LoVo (cell line): Measurements from ENCODE around the gene DEFB113.
"Not testable (repeated sequence)": the region's sequence is repeated elsewhere in the genome, so short reads cannot be mapped to it uniquely, and the experiment has no call there.

Experiments used
- DNase-seq: peaks from one replicate; pipeline ENCODE4 v3.0.0-alpha.2; 2016; ENCODE audit warnings: low spot score

DEFB113 gene, protein sequence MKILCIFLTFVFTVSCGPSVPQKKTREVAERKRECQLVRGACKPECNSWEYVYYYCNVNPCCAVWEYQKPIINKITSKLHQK

DNA sequence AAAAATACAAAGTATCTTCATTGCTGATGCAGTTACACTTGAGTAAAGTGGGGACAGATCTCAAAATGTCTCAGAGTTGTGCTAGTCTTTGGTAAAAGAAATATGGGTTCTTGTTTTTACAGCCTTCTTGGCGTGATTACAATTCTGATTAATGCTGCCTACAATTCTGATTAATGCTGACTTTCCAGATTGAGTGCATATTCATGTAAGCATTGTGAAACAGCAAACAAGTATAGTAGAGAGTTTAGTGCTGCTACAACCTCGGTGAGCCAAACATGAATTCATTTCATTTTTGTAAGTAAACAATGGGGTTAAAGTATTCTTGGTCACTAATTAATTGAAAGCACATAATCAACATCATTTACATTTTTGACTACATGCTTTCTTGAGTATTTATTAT, at the start of gene DEFB113:
TSS of gene DEFB113 (minus strand) at position 21 of the 400 bp plus-strand sequence. CDS start at position 21, 0 bp downstream.
- no peak for DNase-seq

DNA sequence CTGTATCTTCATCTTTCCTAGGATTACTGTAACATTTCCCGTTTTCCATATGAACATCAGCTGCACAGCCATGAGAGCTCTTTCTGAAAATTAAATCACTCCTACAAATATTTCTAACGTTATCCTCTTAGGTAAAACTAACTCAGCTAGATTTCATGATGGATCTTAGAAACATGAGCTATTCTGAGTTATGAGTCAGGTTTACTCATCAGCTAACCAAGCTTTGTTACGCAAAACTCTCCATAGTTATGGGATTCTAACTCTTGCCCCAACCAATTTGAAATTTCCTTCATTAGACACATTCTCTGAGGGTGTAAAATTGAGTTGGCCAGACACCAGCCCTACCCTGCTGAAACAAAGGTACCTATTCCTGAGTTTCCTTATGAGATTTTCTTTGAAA, 38.4 kb upstream of the DEFB113 start:
- no peak for DNase-seq

DNA sequence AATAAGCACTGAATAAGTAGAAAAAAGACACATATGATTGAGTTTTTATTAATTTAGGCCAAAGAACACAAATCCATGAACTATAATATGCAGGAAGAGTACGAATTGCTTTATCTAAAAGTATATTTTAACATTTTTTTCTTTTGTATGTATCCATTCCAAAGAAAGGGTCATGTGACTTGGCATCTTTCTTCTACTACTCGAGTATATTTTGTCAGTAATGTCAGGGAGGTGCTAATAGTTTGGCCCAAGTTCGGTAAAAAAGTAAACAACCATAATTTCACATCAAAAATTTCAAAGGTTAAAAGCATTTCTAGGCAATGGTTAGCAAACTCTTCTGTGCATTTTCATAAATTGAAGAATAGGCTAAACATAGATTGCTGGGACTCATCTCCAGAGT, 33.7 kb upstream of the DEFB113 start:
- DNase-seq = no peak

DNA sequence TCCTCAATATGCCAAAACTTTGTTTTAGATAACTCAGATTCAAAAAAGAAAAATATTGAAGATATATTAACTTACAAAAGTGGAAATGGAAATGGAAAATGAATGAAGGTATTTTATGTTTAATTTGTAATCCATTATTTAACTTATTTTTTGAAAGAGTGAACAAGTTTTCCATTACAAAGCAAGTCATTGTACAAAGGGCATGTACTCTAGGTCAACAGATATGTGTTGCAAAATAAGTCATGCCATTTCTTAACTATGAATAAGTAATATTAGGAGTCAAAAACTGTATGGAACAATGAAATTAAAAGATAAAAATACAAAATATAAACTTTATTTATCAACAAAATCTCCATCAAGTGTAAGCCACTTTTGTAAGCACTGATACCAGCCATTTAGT, 25.9 kb upstream of the DEFB113 start:
- no peak for DNase-seq

DNA sequence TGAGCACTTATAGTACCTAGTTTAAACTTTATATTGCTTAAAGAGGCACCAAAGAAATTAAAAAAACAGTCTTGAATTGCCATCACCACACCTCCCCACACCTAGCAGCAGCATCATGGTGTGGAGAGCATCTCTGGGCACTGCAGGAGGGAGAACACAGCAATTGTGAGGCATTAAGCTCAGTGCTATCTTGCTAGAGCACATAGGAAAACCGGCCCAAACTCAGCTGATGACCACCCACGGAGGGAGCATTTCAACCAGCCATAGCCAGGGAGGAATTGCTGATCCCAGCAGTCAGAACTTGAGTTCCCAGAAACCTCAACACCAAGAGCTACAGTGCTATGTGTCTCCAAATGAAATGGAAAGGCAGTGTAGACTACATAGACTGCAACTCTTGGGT, 19.5 kb upstream of the DEFB113 start:
- DNase-seq = no peak

DNA sequence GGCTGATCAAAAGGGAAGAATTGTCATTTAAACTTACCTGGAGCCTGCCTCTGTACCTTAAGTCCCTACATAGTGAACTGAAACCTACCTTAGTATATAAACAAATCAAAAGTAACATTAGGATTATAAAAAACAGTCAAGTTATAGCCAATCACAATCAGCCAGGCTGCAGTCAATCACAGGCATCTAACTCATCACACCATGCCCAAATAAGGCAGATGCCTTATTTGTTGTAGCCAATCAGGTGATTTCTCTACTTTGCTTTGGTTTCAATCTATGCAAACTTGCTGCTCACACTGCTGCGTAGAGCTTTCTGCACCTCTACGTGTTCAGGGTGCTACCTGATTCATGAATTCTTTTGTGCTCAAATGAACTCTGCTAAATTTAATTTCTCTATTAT, 18.3 kb upstream of the DEFB113 start:
- DNase-seq = no peak

DNA sequence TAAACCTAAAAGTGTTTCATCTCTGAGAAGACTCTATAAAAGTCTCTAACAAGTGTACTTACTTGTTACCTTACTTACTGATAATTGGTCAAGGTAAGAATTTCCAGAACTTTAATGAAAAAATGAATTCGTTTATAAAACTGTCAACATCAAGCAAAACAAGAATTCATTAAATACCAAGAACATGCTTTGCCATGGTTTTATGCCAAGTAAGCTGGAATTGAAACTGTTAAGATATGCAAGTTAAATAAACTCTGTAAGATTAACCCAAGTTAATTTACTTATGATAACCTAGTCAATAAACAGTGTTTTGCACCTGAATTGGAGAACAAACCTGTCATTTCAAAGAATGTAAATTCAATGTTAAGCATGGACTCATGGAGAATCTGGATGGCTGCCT, 17.1 kb upstream of the DEFB113 start:
- no peak for DNase-seq

DNA sequence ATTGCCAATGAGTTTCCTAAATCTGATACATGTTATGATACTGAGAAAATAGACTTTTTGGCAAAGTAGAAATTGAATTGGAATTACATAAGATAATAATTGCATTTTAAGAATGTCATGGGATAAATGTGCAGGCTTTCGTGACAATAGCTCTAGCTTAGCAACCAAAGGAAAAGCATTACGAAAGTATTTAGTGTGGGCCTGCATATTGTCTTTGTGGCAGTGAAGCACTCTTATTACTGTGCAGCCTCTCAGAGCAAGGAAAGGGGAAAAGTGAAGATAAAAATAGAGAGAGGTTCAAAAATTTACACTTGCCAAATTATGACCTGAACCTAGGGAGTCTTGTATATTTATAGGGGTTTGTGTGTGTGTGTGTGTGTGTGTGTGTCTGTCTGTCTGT, 12.6 kb upstream of the DEFB113 start:
- no peak for DNase-seq

DNA sequence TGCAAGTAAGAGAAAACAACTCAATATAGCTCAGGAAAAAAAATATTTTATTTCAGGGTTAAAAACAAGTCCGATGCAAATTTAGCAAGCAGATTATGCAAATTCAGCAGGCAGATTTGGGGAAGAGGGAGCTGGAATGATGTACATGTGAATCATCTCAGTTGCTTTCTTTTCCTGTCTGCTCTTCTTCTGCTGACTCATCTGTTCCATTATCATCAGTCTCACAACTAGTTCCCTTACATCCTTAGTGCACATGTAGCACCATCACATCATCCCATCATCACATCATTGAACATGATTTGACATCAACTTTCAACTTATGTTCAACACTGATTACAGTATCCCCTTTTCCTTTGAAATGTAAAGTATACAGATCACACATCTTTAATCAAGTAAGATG, 11.5 kb upstream of the DEFB113 start:
- no peak for DNase-seq

DNA sequence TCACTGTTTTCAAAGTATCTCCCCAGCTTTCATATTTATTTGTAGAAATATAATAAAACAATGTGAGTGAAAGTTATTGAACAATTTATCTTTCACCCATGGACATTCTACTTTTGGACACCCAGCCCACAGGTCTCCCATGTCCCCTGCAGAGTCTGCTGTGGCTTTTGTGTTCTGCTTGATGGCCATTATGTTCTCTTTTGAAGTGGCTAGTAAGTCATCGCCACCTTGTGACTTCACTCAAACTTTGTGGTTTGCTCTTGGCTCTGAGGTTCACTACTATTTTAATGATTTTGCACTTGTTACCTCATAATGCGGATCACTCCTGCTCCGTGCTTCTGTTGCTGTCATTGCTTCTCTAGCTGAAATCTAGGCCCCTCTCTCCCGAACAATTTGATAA, 10.2 kb upstream of the DEFB113 start:
- DNase-seq = no peak

DNA sequence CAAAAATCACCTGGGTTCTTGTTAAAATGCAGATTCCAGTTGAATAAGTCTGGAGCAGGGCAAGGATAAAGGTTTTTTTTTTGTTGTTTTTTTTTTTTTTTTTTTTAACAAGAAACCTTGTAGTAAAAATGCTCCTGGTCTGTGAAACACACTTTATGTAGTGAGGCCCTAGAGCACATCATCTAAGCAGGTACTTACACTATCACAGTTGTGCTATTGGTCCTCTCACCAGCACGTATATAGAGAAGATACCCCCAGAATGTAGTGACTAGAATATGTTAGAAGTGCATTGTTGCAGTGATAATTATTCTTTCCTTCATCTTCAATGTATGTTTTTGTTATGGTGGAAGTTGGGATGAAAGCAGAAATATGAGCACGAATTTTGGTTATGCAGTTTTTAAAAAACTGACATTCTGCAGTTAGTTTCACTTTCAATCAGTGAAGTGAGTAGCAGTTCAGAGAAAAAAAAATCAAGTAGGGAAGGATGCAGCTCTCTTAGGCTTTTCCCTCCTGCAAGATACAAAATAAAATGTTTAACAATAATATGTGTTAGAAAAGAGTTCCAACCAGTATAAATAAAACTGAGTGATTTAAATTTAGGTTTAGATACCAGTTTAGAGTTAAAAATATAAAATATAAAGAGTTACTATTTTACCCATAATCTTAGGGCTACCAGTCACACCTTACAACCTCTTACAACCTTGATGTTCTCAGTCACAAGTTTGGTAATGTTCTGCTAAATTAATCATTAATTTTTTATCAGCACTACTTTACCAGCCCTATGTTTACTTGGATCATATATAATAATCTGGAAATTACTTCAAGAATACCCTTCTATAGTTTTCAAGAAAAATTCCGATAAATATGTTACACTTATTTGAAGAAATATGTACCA, 9.2 kb upstream of the DEFB113 start:
- no peak for DNase-seq

DNA sequence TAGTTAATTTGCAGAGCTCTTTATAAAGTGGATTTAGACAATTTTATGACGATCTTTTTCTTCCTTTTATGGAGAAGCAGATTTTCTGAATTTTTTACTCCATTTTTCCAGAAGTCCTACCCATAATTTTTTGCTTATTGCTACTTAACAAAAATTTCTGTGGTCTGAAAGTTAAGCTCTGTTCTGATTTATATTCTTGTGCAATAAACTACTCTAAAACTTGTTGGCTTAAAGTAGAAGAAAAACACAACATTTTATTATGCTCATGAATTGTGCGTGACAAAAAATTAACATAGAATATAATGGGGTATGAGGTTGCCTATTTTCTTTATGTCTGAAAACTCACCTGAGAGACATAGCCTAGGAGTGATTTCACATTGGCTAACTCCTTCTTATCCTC, 2.6 kb downstream of the DEFB113 start:
- no peak for DNase-seq

DNA sequence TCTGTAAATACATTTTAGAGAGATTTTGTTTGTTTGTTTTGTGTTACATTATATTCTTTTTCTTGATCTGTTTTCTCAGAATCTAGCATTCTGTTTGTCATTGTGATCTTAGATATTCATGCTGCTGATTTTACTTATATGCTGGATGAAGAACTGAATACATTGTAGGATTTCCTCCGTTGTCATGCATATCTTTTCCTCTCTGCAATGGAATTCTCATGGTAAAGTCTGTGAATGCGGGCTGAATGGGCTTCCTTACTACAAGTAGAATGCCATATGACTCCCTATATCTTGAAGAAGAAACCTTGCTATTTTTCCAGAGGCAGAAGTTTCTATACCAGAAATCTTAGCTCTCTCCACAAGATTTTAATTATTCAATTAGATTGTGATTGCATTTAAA, 3.1 kb downstream of the DEFB113 start:
- DNase-seq = no peak

DNA sequence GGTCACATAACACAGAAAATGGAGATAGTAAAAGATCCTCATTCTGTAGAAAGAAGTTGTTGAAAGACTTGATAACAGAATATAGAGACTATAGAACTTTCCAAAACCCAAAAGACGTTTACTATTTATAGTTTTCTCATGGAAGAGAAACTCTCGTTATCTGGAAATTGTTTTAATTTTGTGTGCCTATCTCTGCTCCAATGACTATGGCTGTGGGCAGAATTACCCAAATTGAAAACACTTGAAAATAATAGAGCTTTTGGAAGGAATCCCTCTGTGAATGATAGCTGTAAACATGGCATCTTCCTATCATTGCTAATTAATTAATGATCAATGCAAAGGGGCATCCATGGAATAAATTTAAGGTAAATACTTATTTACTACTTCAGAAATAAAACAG, 5.4 kb downstream of the DEFB113 start, which contains the start of gene DEFB114:
TSS of gene DEFB114 (minus strand) at position 101 of the 400 bp plus-strand sequence. CDS start at position 42, 59 bp downstream.
- DNase-seq = no peak

DNA sequence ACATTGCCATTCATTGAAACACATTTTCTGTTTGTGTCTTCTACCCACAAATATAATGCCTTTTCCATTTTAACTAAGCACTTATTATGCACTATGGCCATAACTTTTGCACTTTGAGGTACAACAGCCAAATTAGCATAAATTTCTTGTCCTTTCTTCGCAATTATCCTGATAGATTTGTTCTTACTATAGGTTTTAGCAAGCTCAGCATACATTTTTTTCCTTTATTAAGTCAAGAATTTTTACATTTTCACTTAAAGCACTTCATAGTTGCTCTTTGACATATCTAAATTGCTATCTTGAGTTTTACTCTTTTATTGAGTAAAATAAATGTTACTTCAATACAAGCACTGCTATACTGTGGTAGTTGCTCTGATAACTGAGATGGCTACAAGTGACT, 11.2 kb downstream of the DEFB113 start:
- no peak for DNase-seq

DNA sequence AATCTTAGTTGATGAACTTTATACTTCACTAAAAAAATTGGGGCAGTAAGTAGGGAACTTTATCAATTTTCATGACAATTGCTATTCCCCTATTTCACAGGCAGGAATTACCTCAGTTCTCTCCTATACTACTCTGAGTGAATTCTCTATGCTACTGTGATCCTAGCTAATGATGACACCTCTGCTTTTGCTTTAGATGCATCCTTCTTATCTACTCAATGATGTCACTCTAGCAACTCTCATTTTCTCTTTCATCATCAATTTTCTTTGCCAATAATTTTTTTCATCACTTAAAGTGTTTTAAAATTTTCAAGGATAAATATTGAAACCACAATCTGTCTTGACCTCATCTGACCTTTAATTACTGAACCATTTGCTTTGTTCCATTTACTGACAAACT, 13.6 kb downstream of the DEFB113 start:
- no peak for DNase-seq

DNA sequence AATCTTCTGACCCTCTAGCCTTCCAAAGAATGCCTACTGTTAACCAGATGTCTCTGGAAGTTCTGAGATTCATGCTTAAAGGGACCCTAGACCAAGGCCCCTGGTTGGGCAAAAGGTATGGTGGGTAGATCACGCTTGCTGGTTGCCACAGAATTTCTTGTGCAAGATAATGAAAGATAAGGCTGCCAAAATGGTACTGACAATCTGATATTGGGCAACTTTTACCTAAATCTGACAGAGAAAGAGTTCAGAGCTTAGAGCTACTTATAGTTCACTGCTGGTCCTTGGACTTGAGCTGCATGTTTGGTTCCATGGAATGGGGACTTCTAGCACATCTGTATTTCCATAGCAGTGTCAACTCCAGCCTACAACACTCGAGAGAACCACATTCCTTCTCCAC, 17.5 kb downstream of the DEFB113 start:
- DNase-seq = no peak

DNA sequence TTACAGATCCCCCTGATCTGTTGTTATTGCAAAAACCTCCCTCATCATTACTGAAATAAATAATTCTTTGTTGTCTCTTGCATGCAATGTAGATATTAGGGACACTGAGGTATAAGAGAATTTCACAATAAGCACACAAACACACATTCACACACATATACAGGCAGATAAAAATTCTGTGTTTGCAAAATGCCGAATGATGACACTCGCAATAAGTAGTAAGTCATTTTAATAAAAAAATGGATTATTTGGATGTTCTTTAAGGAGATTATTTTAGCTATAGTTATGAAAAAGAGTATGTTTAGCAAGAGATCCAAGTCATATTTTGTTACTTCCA, 19.0 kb downstream of the DEFB113 start:
- no peak for DNase-seq

DNA sequence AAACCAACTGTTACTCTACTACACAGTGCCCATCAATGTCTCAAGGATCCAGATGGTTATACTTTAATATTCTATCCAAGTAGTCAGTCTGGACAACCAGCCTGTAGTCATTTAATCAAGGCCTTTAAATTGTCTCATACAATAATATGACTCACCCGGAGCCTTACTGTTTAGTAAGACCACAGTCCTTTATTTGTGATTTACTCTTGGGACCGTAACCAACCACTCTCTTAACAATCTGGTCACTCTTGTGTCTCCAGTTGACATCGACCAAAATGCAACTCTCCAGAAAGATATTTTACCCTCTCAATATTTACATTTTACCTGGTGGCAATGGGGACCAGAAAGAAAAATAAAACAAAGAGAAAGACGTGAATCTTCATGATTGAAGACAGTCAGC, 20.4 kb downstream of the DEFB113 start:
- DNase-seq = no peak

DNA sequence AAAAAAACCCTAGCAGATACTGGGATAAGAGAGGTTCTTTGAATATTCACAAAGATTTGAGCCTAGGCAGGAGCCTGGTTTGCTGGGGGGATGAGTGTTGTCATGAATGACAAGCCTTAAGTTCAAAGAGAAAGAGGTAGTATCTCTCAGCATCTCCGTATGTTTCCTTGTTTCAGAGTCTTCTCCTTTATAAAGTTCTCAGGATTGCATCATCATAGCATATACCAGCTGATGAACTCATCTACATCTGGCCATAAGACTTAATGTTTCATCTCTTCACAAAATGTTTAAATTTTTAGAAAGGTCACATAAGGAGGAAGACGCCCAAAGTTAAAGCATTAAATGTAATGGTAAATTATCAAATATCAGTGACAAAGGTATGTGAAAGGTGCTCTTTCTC, 22.6 kb downstream of the DEFB113 start:
- no peak for DNase-seq

DNA sequence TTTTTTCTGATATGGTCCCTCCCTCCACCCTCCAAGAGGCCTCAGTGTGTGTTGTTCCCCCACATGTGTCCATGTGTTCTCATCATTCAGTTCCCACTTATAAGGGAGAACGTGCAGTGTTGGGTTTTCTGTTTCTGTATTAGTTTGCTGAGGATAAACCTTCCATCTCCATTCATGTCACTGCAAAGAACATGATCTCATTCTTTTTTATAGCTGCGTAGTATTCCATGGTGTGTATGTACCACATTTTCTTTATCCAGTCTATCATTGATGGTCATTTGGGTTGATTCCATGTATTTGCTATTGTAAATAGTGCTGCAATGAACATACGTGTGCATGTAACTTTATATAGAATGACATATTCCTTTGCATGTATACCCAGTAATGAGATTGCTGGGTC, 25.4 kb downstream of the DEFB113 start:
- DNase-seq = not testable (repeated sequence)

DNA sequence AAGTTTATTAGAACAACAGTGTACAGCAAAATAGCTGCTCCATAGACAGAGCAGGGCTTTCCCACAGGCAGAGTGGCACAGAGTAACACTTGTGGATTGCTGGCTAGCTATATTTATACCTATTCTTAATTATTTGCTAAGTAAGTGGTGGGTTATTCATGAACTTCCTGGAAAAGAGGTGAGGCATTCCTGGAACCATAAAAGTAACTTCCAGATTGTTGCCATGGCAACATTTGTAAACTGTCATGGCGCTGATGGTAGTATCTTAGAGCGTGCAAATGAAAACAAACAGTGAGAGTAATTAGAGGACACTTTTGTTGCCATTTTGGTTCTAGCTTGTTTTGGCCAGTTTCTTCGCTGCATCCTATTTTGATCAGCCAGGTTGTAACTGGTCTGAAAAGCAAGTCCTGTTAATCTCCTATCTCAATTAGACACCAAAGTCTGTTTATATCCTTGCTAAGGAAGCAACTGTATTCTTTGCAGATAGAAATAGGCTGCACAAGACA, 29.4 kb downstream of the DEFB113 start:
- DNase-seq = no peak

DNA sequence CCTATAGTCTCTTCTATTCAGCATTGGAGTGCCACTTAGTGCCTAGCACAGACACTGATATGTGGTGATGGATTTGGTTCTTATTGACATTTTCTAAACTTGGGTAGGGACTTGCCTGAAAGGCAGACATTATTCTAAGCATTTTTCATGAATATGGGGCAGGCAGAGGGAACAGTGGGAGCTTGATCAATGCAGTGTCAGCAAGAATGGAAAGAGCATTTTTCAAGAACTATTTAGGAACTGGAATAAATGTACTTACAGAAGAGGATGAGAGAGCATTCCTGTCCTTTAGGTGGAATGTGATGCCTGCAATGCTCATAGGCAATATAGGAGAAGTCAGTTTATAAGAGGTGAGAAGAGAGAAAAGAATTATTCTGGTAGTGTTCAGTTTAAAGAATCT, 31.6 kb downstream of the DEFB113 start:
- no peak for DNase-seq

DNA sequence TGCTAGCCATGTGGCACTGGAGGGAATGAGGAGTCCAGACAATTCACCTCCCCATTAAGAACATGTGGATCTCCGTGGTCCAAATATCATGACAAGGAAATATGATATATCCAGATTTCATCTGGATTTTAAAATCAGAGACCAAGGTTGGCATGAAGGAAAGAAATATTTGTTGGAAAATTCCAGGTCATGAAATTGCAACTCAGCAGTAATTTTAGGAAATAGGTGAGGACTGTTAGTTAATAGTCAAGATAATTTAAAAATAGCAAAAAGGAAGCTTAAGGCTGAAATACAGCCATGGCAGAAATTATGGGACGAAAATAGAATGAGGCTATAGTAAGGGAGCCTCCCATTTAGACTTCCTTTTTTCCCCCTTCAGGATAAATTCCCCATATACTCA, 32.4 kb downstream of the DEFB113 start:
- no peak for DNase-seq
